Mesenchymal stem cell (in vitro differentiated cells and primary cell): ENCODE data around the gene OLA1.

Experiments used
- DNase-seq: peaks from one replicate; pipeline ENCODE4 v3.0.0-alpha.2; 2013
- H2AFZ ChIP-seq: one replicate; pipeline ENCODE4 v1.6.1; 2013; ENCODE audit warnings: low read depth, mild to moderate bottlenecking, control low read depth, inconsistent platforms, low read length, moderate library complexity
- H2AK5ac ChIP-seq: 2 replicates; pipeline ENCODE4 v1.6.1; 2013; ENCODE audit warnings: low read length, moderate library complexity, mild to moderate bottlenecking, inconsistent platforms; ENCODE audit not compliant: severe bottlenecking
- H2BK120ac ChIP-seq: one replicate; pipeline ENCODE4 v1.6.1; 2013; ENCODE audit warnings: low read depth, mild to moderate bottlenecking, inconsistent platforms, low read length, moderate library complexity
- H2BK12ac ChIP-seq, 2 experiments: one replicate each; pipeline ENCODE4 v1.6.1; 2013; ENCODE audit warnings: inconsistent platforms in 2 of 2, low read length in 2 of 2, mild to moderate bottlenecking in 2 of 2, moderate library complexity in 2 of 2, control low read depth in 1 of 2
- H2BK15ac ChIP-seq: one replicate; pipeline ENCODE4 v1.6.1; 2013; ENCODE audit warnings: mild to moderate bottlenecking, low read depth, inconsistent platforms; ENCODE audit not compliant: poor library complexity, severe bottlenecking
- H2BK5ac ChIP-seq: 2 replicates; pipeline ENCODE4 v1.6.1; 2013; ENCODE audit warnings: low read depth, mild to moderate bottlenecking, low read length, control low read depth, inconsistent platforms; ENCODE audit not compliant: poor library complexity, severe bottlenecking
- H3K14ac ChIP-seq, 2 experiments: one replicate each; pipeline ENCODE4 v1.6.1; 2013; ENCODE audit warnings: inconsistent platforms in 2 of 2, low read length in 2 of 2, control low read depth in 1 of 2, mild to moderate bottlenecking in 1 of 2, moderate library complexity in 1 of 2
- H3K18ac ChIP-seq, 2 experiments: one replicate each; pipeline ENCODE4 v1.6.1; 2013; ENCODE audit warnings: inconsistent platforms in 2 of 2, low read length in 2 of 2, control low read depth in 1 of 2, low read depth in 1 of 2, mild to moderate bottlenecking in 1 of 2
- H3K23ac ChIP-seq, 2 experiments: one replicate each; pipeline ENCODE4 v1.6.1; 2013; ENCODE audit warnings: inconsistent platforms in 2 of 2, low read length in 2 of 2, mild to moderate bottlenecking in 2 of 2, moderate library complexity in 2 of 2, control low read depth in 1 of 2
- H3K27ac ChIP-seq: 2 replicates; pipeline ENCODE4 v1.5.1; 2013; ENCODE audit warnings: mild to moderate bottlenecking, moderate library complexity, low read length, control low read depth, inconsistent platforms; ENCODE audit not compliant: poor library complexity, severe bottlenecking
- H3K27me3 ChIP-seq, 2 experiments: 2 replicates each; pipeline versions ENCODE4 v1.6.1 to v1.7.0; 2013; ENCODE audit warnings: low read length in 2 of 2, mild to moderate bottlenecking in 2 of 2, moderate library complexity in 2 of 2, control low read depth in 1 of 2, inconsistent platforms in 1 of 2; ENCODE audit not compliant: control insufficient read depth in 1 of 2, insufficient read depth in 1 of 2
- H3K36me3 ChIP-seq, 2 experiments: 2 replicates each; pipeline versions ENCODE4 v1.6.1 to v1.7.0; 2013; ENCODE audit warnings: low read length in 2 of 2, control low read depth in 1 of 2, inconsistent platforms in 1 of 2, low read depth in 1 of 2, mild to moderate bottlenecking in 1 of 2; ENCODE audit not compliant: insufficient read depth in 2 of 2, control insufficient read depth in 1 of 2
- H3K4ac ChIP-seq, 2 experiments: one replicate each; pipeline ENCODE4 v1.6.1; 2013; ENCODE audit warnings: inconsistent platforms in 2 of 2, low read length in 2 of 2, mild to moderate bottlenecking in 2 of 2, moderate library complexity in 2 of 2, control low read depth in 1 of 2, low read depth in 1 of 2
- H3K4me1 ChIP-seq: 2 replicates; pipeline ENCODE4 v1.6.1; 2013; ENCODE audit warnings: low read depth, low read length, control low read depth; ENCODE audit not compliant: control insufficient read depth, insufficient read depth
- H3K4me2 ChIP-seq: 2 replicates; pipeline ENCODE4 v1.6.1; 2013; ENCODE audit warnings: low read length, mild to moderate bottlenecking, inconsistent platforms; ENCODE audit not compliant: poor library complexity, severe bottlenecking
- H3K4me3 ChIP-seq, 2 experiments: 2 replicates each; pipeline versions ENCODE4 v1.5.1 to v1.7.0; 2013; ENCODE audit warnings: low read length in 2 of 2, mild to moderate bottlenecking in 2 of 2, control low read depth in 1 of 2, low read depth in 1 of 2; ENCODE audit not compliant: insufficient read depth in 1 of 2
- H3K79me1 ChIP-seq: replicated peaks from 2 replicates; pipeline ENCODE4 v1.6.1; 2013; ENCODE audit warnings: mild to moderate bottlenecking, control low read depth, low read length, inconsistent platforms; ENCODE audit not compliant: poor library complexity, severe bottlenecking
- H3K9ac ChIP-seq: 2 replicates; pipeline ENCODE4 v1.7.0; 2013; ENCODE audit warnings: mild to moderate bottlenecking, low read length, moderate library complexity
- H3K9me3 ChIP-seq: 2 replicates; pipeline ENCODE4 v1.7.0; 2013; ENCODE audit warnings: mild to moderate bottlenecking, low read length; ENCODE audit not compliant: control insufficient read depth
- H4K8ac ChIP-seq: one replicate; pipeline ENCODE4 v1.6.1; 2013; ENCODE audit warnings: inconsistent platforms, mild to moderate bottlenecking, low read length, moderate library complexity
- H4K91ac ChIP-seq: one replicate; pipeline ENCODE4 v1.6.1; 2013; ENCODE audit warnings: mild to moderate bottlenecking, low read length, inconsistent platforms
- WGBS: methylation state at CpG from one replicate; pipeline ENCODE4 v1.1.7; 2013; ENCODE audit warnings: mixed read lengths; 5-methylcytosine and 5-hydroxymethylcytosine counted together

Gene OLA1

DNA sequence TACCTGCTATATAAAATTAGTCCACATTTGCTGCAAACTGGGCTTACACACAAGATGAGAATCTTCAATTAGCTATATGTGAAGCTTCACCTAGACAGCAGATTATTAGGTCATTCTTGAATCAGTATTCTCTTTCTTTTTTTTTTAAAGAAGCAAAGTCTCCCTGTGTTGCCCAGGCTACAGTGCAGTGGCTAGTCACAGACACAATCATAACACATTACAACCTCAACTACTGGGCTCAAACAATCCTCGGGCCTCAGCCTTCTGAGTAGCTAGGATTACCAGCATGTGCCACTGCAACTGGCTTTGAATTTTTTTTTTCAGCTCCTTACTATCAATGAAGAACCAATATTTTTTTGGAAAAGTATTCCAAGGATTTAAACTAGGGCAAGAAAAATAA lies 30.5 kb downstream of the OLA1 start:
- Histone ChIP-seq H2AK5ac (no peak overlapping the region), H3K36me3 (peaks cover 0 to 18% of the 10 kb centered on the region in 2 experiments)

DNA sequence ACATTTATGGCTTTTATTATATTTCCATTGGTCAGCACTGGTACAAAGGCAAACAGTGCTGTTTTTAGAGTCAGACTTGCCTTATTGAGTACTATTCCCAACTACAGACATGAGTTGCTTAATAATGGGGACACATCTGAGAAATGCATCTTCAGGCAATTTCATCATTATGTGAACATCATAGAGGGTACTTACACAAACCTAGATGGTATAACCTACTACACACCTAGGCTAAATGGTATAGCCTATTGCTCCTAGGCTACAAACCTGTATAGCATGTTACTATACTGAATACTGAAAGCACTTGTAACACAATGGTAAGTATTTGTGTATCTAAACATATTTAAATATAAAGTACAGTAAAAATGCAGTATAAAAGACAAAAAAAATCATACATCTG lies 36.4 kb downstream of the OLA1 start:
- H3K4me1 ChIP-seq, result no peaks in the 10 kb centered on the region
- H3K14ac ChIP-seq, result no peak overlapping the region
- no peaks in the 10 kb centered on the region for H3K36me3 ChIP-seq
- H2AK5ac ChIP-seq, result no peak overlapping the region
- peaks cover 6% of the 10 kb centered on the region for H3K79me1 ChIP-seq
- no peak overlapping the region for H4K8ac ChIP-seq
- no peak overlapping the region for H3K23ac ChIP-seq
- H2AFZ ChIP-seq, result no peak overlapping the region
- no peak overlapping the region for H4K91ac ChIP-seq
- no peak overlapping the region for H3K9ac ChIP-seq
- H2BK120ac ChIP-seq, result no peak overlapping the region
- no peak overlapping the region for H2BK5ac ChIP-seq
- no peak overlapping the region for H2BK12ac ChIP-seq
- no peak overlapping the region for H3K4me3 ChIP-seq
- H3K9me3 ChIP-seq, result no peaks in the 10 kb centered on the region
- no peak for DNase-seq
- H3K4ac ChIP-seq, result no peak overlapping the region
- H3K27ac ChIP-seq, result no peak overlapping the region
- H3K27me3 ChIP-seq, result no peaks in the 10 kb centered on the region
- no peak overlapping the region for H3K18ac ChIP-seq
- no peak overlapping the region for H2BK15ac ChIP-seq
- no peak overlapping the region for H3K4me2 ChIP-seq

More for the DNA sequence above, 30.5 kb downstream of the OLA1 start:
- H2BK12ac ChIP-seq, result no peak overlapping the region
- H3K14ac ChIP-seq, result no peak overlapping the region
- no peak overlapping the region for H3K27ac ChIP-seq
- H2BK120ac ChIP-seq, result no peak overlapping the region
- no peak overlapping the region for H2AFZ ChIP-seq
- no peak overlapping the region for H3K18ac ChIP-seq
- no peak overlapping the region for H3K23ac ChIP-seq
- peaks cover 10% of the 10 kb centered on the region for H3K79me1 ChIP-seq
- no peak overlapping the region for H4K91ac ChIP-seq
- no peak overlapping the region for H3K4me3 ChIP-seq
- H3K4me2 ChIP-seq, result no peak overlapping the region
- no peak overlapping the region for H3K9ac ChIP-seq
- 100% methylated on average over 1 of the region's 1 CpG for WGBS
- H4K8ac ChIP-seq, result no peak overlapping the region
- DNase-seq, result no peak
- no peak overlapping the region for H2BK15ac ChIP-seq
- H3K9me3 ChIP-seq, result no peaks in the 10 kb centered on the region
- no peak overlapping the region for H2BK5ac ChIP-seq
- H3K4me1 ChIP-seq, result no peaks in the 10 kb centered on the region
- no peaks in the 10 kb centered on the region for H3K27me3 ChIP-seq
- no peak overlapping the region for H3K4ac ChIP-seq

- no peaks in the 10 kb centered on the region for H3K4me1 ChIP-seq
- no peak overlapping the region for H2BK12ac ChIP-seq
- H3K4me2 ChIP-seq, result no peak overlapping the region
- H3K36me3 ChIP-seq, result no peaks in the 10 kb centered on the region
- no peaks in the 10 kb centered on the region for H3K27me3 ChIP-seq
- no peak overlapping the region for H3K4ac ChIP-seq
- H2BK5ac ChIP-seq, result no peak overlapping the region
- peaks cover 7% of the 10 kb centered on the region for H3K79me1 ChIP-seq
- no peak overlapping the region for H3K9ac ChIP-seq
- no CpG with 5 or more reads among the region's 2 CpGs for WGBS
- no peak for DNase-seq
- H2AK5ac ChIP-seq, result no peak overlapping the region
- H2BK15ac ChIP-seq, result no peak overlapping the region
- H4K8ac ChIP-seq, result no peak overlapping the region
- no peak overlapping the region for H3K27ac ChIP-seq
- H3K9me3 ChIP-seq, result no peaks in the 10 kb centered on the region
- H2BK120ac ChIP-seq, result no peak overlapping the region
- no peak overlapping the region for H2AFZ ChIP-seq
- H3K18ac ChIP-seq, result no peak overlapping the region
- H3K14ac ChIP-seq, result no peak overlapping the region
- H3K4me3 ChIP-seq, result no peak overlapping the region
- H3K23ac ChIP-seq, result no peak overlapping the region
- H4K91ac ChIP-seq, result no peak overlapping the region
These were observed 37.5 kb downstream of the OLA1 start for GRCh38 chr2:174210862-174211261.

GRCh38 chr2:174209325-174209724 lies 39.0 kb downstream of the OLA1 start:
- no peak overlapping the region for H3K4ac ChIP-seq
- no peak overlapping the region for H3K4me3 ChIP-seq
- H4K91ac ChIP-seq, result no peak overlapping the region
- H3K9ac ChIP-seq, result no peak overlapping the region
- H3K14ac ChIP-seq, result no peak overlapping the region
- H2BK15ac ChIP-seq, result no peak overlapping the region
- no peak for DNase-seq
- H2BK12ac ChIP-seq, result no peak overlapping the region
- H3K27me3 ChIP-seq, result no peaks in the 10 kb centered on the region
- WGBS, result 83% methylated on average over 2 of the region's 2 CpGs
- peaks cover 13% of the 10 kb centered on the region for H3K79me1 ChIP-seq
- H3K4me1 ChIP-seq, result no peaks in the 10 kb centered on the region
- H3K18ac ChIP-seq, result no peak overlapping the region
- H3K23ac ChIP-seq, result no peak overlapping the region
- no peak overlapping the region for H2AK5ac ChIP-seq
- H3K9me3 ChIP-seq, result no peaks in the 10 kb centered on the region
- H4K8ac ChIP-seq, result no peak overlapping the region
- no peak overlapping the region for H2BK5ac ChIP-seq
- H2AFZ ChIP-seq, result no peak overlapping the region
- no peak overlapping the region for H3K27ac ChIP-seq
- no peak overlapping the region for H2BK120ac ChIP-seq
- H3K4me2 ChIP-seq, result no peak overlapping the region
- no peaks in the 10 kb centered on the region for H3K36me3 ChIP-seq
